Panc1 (cell line): ENCODE data around the gene MCCC2. TPM values are rescaled to one million over a fixed set of nuclear protein-coding genes. Genes with fewer than 3 reads are reported as not detected.

Experiments used
- ATAC-seq: fragments of 200-7000 bp; cut with Tn5 transposase; 2 replicates; pipeline ENCODE4 v1.9.1; 2020; ENCODE audit warnings: mild to moderate bottlenecking, moderate library complexity
- BruUV-seq: library from RNA; stranded (reverse); fragments of 400-500 nt; replicated peaks from 2 replicates; lab custom pipeline; 2021; lab: Mats Ljungman, UMichigan
- CTCF ChIA-PET: fragments of 300-600 bp; sonication (Branson Sonifier 250); formaldehyde crosslinking; loops from one replicate; lab custom pipeline; 2022; ENCODE audit warnings: antibody characterized with exemption; lab: Charles Lee
- POLR2A ChIA-PET: fragments of 300-600 bp; sonication (Branson Sonifier 250); formaldehyde crosslinking; loops from one replicate; lab custom pipeline; 2022; ENCODE audit warnings: antibody characterized with exemption; lab: Charles Lee
- DNase-seq: peaks from one replicate; pipeline ENCODE4 v3.0.0-alpha.2; 2010; ENCODE audit warnings: low read depth, low spot score
- H3K27ac ChIP-seq: 2 replicates; pipeline ENCODE4 v1.5.1; 2011; ENCODE audit warnings: mild to moderate bottlenecking, low read length, inconsistent platforms
- H3K27me3 ChIP-seq: fragments of 200-500 bp; sonication (Bioruptor generic); 2 replicates; pipeline ENCODE4 v1.6.0; 2014; ENCODE audit warnings: low read length, inconsistent platforms; ENCODE audit not compliant: control insufficient read depth, insufficient read depth
- H3K36me3 ChIP-seq: fragments of 200-500 bp; sonication (Bioruptor generic); 2 replicates; pipeline ENCODE4 v1.5.1; 2014; ENCODE audit warnings: inconsistent platforms, mild to moderate bottlenecking, low read length, moderate library complexity; ENCODE audit not compliant: control insufficient read depth, insufficient read depth
- H3K4me1 ChIP-seq: 2 replicates; pipeline ENCODE4 v1.5.1; 2011; ENCODE audit warnings: inconsistent platforms, mild to moderate bottlenecking, low read length, moderate library complexity; ENCODE audit not compliant: control insufficient read depth, insufficient read depth
- H3K4me3 ChIP-seq, 2 experiments: 2 replicates each; pipeline ENCODE4 v1.5.1; 2011 to 2012; ENCODE audit warnings: low read depth in 2 of 2, low read length in 2 of 2, mild to moderate bottlenecking in 2 of 2, inconsistent platforms in 1 of 2, moderate library complexity in 1 of 2
- H3K9me3 ChIP-seq: fragments of 200-500 bp; sonication (Bioruptor generic); 2 replicates; pipeline ENCODE4 v1.5.1; 2014; ENCODE audit warnings: low read depth, mild to moderate bottlenecking, inconsistent platforms, low read length, moderate library complexity; ENCODE audit not compliant: control insufficient read depth, insufficient read depth
- CTCF ChIP-seq: fragments of 450-650 bp; IDR thresholded peaks from 2 replicates; pipeline ENCODE4 v1.5.1; 2017; ENCODE audit warnings: mild to moderate bottlenecking
- POLR2AphosphoS5 ChIP-seq: IDR thresholded peaks from 2 replicates; pipeline ENCODE4 v1.6.1; 2012; ENCODE audit warnings: mild to moderate bottlenecking, low read depth, low read length, moderate library complexity
- REST ChIP-seq, 2 experiments: IDR thresholded peaks; 2 replicates each; pipeline ENCODE4 v1.6.1; 2011 to 2012; ENCODE audit warnings: low read depth in 2 of 2, control low read depth in 1 of 2, low read length in 1 of 2, mild to moderate bottlenecking in 1 of 2, moderate library complexity in 1 of 2; ENCODE audit not compliant: insufficient read depth in 1 of 2
- SIN3A ChIP-seq: IDR thresholded peaks from 2 replicates; pipeline ENCODE4 v1.6.1; 2012; ENCODE audit warnings: low read depth, mild to moderate bottlenecking, low read length, moderate library complexity, borderline replicate concordance; ENCODE audit not compliant: insufficient read depth
- TCF7L2 ChIP-seq: IDR thresholded peaks from 2 replicates; pipeline ENCODE4 v1.6.1; 2011; ENCODE audit warnings: mild to moderate bottlenecking, low read depth, low read length, inconsistent platforms
- in situ Hi-C: cut with HindIII; loops from 2 replicates; pipeline ENCODE4 v1.10.0; 2016; ENCODE audit warnings: low sequenced_read_pairs, low pct_unique_long_range_greater_than_20kb
- intact Hi-C: fragments of 100-400 bp; cut with micrococcal nuclease; formaldehyde crosslinking; loops from one replicate; pipeline ENCODE4 v1.10.0; 2022; ENCODE audit not compliant: unreplicated experiment
- total RNA-seq: library from RNA; stranded (reverse); gene quantifications from one replicate; pipeline ENCODE4 v1.2.1, GENCODE V29; 2021; ENCODE audit not compliant: unreplicated experiment

The MCCC2 gene
- total RNA-seq, 1 experiment from 2014 or later: 74.1 TPM

GRCh38 chr5:71697967-71698366 lies 110.8 kb downstream of the MCCC2 start:
- no peaks in the 10 kb centered on the region for H3K36me3 ChIP-seq
- ATAC-seq: no peak
- peaks cover 11% of the 10 kb centered on the region for H3K27me3 ChIP-seq
- CTCF ChIA-PET: interaction anchor here (0.5 kb wide), 1 partner anchor 191 kb away, joined by 6 read pairs; no protein-coding TSS in a partner anchor
- TF ChIP-seq POLR2AphosphoS5: no peak
- TF ChIP-seq SIN3A: no peak
- TF ChIP-seq CTCF: peak; percentile 77
- TF ChIP-seq TCF7L2: no peak
- no peak for TF ChIP-seq REST (IDR thresholded peaks at IDR 0.05; ENCODE audit: insufficient read depth in 1 of 2, low read depth in 2 of 2, low read length in 1 of 2)
- BruUV-seq: no TSS peak
- POLR2A ChIA-PET: no interaction called here
- H3K4me1 ChIP-seq: no peaks in the 10 kb centered on the region
- no peaks in the 10 kb centered on the region for H3K9me3 ChIP-seq
- no peak for DNase-seq
- in situ Hi-C loops (no loop called here), intact Hi-C loops (no loop called here)
- H3K4me3 ChIP-seq: no peak overlapping the region
- no peak overlapping the region for H3K27ac ChIP-seq

- no peak for DNase-seq
- no peaks in the 10 kb centered on the region for H3K9me3 ChIP-seq
- TF ChIP-seq TCF7L2 (no peak), POLR2AphosphoS5 (no peak), SIN3A (no peak), REST (IDR thresholded peaks at IDR 0.05; ENCODE audit: insufficient read depth in 1 of 2, low read depth in 2 of 2, low read length in 1 of 2) (no peak), CTCF (no peak)
- ATAC-seq: no peak
- no TSS peak for BruUV-seq
- no peaks in the 10 kb centered on the region for H3K36me3 ChIP-seq
- in situ Hi-C loops (no loop called here), intact Hi-C loops (no loop called here)
- H3K27me3 ChIP-seq: peaks cover 8% of the 10 kb centered on the region
- no peaks in the 10 kb centered on the region for H3K4me1 ChIP-seq
- H3K27ac ChIP-seq: no peak overlapping the region
- ChIA-PET POLR2A (no interaction called here), CTCF (no interaction called here)
- H3K4me3 ChIP-seq: no peak overlapping the region
These were observed 112.1 kb downstream of the MCCC2 start for GRCh38 chr5:71699233-71699632.
